Aorta (tissue), 5 donors: ENCODE results near the gene SPIN2B. TPM values are rescaled to one million over a fixed set of nuclear protein-coding genes. Genes with fewer than 3 reads are reported as not detected.
A peak's percentile ranks its signal among the peaks of the same experiment; 100 is the strongest.
"Not testable (repeated sequence)": the region's sequence is repeated elsewhere in the genome, so short reads cannot be mapped to it uniquely, and the experiment has no call there.

ENCODE experiments used
- ATAC-seq: fragments of 200-7000 bp; cut with Tn5 transposase; one replicate; pipeline ENCODE4 v1.9.1; 2022; ENCODE audit warnings: moderate library complexity; ENCODE audit not compliant: low FRiP score
- DNase-seq, 2 donors: peaks; one replicate each; pipeline ENCODE4 v3.0.0-alpha.2; 2020
- H3K27ac ChIP-seq, 2 donors: one replicate each; pipeline ENCODE4 v1.5.1; 2013; ENCODE audit warnings: low read length in 2 of 2, mild to moderate bottlenecking in 2 of 2, moderate library complexity in 2 of 2, control low read depth in 1 of 2, inconsistent platforms in 1 of 2, low read depth in 1 of 2
- H3K27me3 ChIP-seq, 2 donors: one replicate each; pipeline ENCODE4 v1.6.1; 2013; ENCODE audit warnings: control low read depth in 1 of 2, low read length in 1 of 2, mild to moderate bottlenecking in 1 of 2, moderate library complexity in 1 of 2; ENCODE audit not compliant: insufficient read depth in 2 of 2, control insufficient read depth in 1 of 2
- H3K36me3 ChIP-seq, 2 donors: one replicate each; pipeline ENCODE4 v1.6.1; 2013; ENCODE audit warnings: control low read depth in 1 of 2, low read length in 1 of 2, mild to moderate bottlenecking in 1 of 2; ENCODE audit not compliant: insufficient read depth in 2 of 2, control insufficient read depth in 1 of 2
- H3K4me1 ChIP-seq, 2 donors: one replicate each; pipeline ENCODE4 v1.6.1; 2013; ENCODE audit warnings: low read length in 2 of 2, control low read depth in 1 of 2, mild to moderate bottlenecking in 1 of 2, moderate library complexity in 1 of 2; ENCODE audit not compliant: insufficient read depth in 2 of 2, control insufficient read depth in 1 of 2
- H3K4me3 ChIP-seq, 2 donors: one replicate each; pipeline ENCODE4 v1.5.1; 2013; ENCODE audit warnings: low read length in 2 of 2, control low read depth in 1 of 2, mild to moderate bottlenecking in 1 of 2
- H3K9me3 ChIP-seq: one replicate; pipeline ENCODE4 v1.6.1; 2013; ENCODE audit warnings: mild to moderate bottlenecking, low read length; ENCODE audit not compliant: control insufficient read depth
- WGBS, 2 donors: extraction: QIAGEN DNeasy Blood & Tissue Kit; methylation state at CpG; one replicate each; pipeline ENCODE4 v1.1.7; 2013; 5-methylcytosine and 5-hydroxymethylcytosine counted together
- intact Hi-C, 2 donors: fragments of 100-400 bp; cut with DNase I; formaldehyde crosslinking; loops; one replicate each; pipeline versions ENCODE4 v1.14.2 to v1.15.0; 2022
- polyA plus RNA-seq, 2 donors: library from polyadenylated mRNA; stranded (reverse); fragments of 200-250 nt; gene quantifications; one replicate each; pipeline ENCODE4 v1.2.3, GENCODE V29; 2013
- total RNA-seq, 2 donors: library from RNA; stranded (reverse); fragmentation: NEBNext Ultra II Directional; extraction: Animal tissue kit (Norgen Biotek cat#: 25700); gene quantifications; one replicate each; pipeline ENCODE4 v1.2.1, GENCODE V29; 2021
- donor health status: healthy with polysubstance abuse.
- donor health status: Bipolar disorder and iron deficiency.
- donor health status: DM: no; HTN: no; CAD: no.
- donor health status: DM: no; HTN: no; CAD: no.
- donor health status: DM: yes; HTN: yes; CAD: no.

Gene SPIN2B
- total and polyA plus RNA-seq, 4 donors = 6.6 to 16.2 (median 11.6) TPM

DNA sequence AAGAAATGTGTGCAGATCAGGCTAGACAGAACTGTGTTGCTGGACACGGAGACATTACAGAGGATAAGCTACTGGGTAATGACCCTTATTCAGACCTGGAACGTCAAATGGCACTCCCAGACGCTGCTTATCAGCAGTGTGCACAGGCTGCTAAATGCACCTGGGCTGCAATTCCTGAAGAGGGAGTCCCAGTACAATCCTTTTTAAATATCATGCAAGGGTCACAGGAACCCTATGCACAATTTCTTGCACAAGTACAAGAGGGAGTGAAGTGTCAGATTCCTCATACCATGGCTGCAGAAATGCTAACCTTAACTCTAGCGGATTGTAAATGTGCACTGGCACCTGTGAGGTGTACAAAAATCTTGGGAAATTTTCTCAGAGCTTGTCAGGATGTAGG is 16.9 kb downstream of the SPIN2B start:
- WGBS, 2 donors = 68 to 73% methylated on average over 4 of the region's 4 CpGs

GRCh38 chrX:57103489-57103888 is 17.9 kb downstream of the SPIN2B start:
- Histone ChIP-seq H3K9me3 (no peaks in the 10 kb centered on the region), H3K27me3 (no peaks in the 10 kb centered on the region), H3K27ac (no peak overlapping the region), H3K36me3 (no peaks in the 10 kb centered on the region), H3K4me1 (no peaks in the 10 kb centered on the region), H3K4me3 (no peak overlapping the region)
- intact Hi-C loops = no loop called here
- 80 to 87% methylated on average over 3 of the region's 3 CpGs for WGBS, 2 donors
- DNase-seq (no peak), ATAC-seq (no peak)

More for the DNA sequence above, 16.9 kb downstream of the SPIN2B start:
- intact Hi-C loops = no loop called here
- no peaks in the 10 kb centered on the region for H3K4me1 ChIP-seq
- ATAC-seq = no peak
- H3K36me3 ChIP-seq = no peaks in the 10 kb centered on the region
- no peak overlapping the region for H3K4me3 ChIP-seq
- no peak for DNase-seq
- no peaks in the 10 kb centered on the region for H3K27me3 ChIP-seq
- H3K27ac ChIP-seq = no peak overlapping the region
- no peaks in the 10 kb centered on the region for H3K9me3 ChIP-seq

GRCh38 chrX:57102918-57103317 is 18.4 kb downstream of the SPIN2B start:
- H3K4me1 ChIP-seq, H3K9me3 ChIP-seq, H3K4me3 ChIP-seq, DNase-seq, H3K27me3 ChIP-seq, intact Hi-C loops, ATAC-seq, H3K27ac ChIP-seq, H3K36me3 ChIP-seq: not testable (repeated sequence)
- whole genome bisulfite sequencing, 2 donors = 71 to 83% methylated on average over 6 of the region's 6 CpGs

GRCh38 chrX:57083143-57083542 is 38.2 kb downstream of the SPIN2B start:
- no peak for ATAC-seq
- intact Hi-C loops = no loop called here
- 64 to 97% methylated on average over 7 of the region's 7 CpGs for WGBS, 2 donors
- peaks cover 10% of the 10 kb centered on the region for H3K9me3 ChIP-seq
- peak in 1 of 2 donors; percentile 64 for DNase-seq
- H3K27me3 ChIP-seq = no peaks in the 10 kb centered on the region
- no peak overlapping the region for H3K27ac ChIP-seq
- peaks cover 0 to 6% of the 10 kb centered on the region in 2 donors for H3K36me3 ChIP-seq
- H3K4me3 ChIP-seq = no peak overlapping the region
- H3K4me1 ChIP-seq = no peaks in the 10 kb centered on the region

DNA sequence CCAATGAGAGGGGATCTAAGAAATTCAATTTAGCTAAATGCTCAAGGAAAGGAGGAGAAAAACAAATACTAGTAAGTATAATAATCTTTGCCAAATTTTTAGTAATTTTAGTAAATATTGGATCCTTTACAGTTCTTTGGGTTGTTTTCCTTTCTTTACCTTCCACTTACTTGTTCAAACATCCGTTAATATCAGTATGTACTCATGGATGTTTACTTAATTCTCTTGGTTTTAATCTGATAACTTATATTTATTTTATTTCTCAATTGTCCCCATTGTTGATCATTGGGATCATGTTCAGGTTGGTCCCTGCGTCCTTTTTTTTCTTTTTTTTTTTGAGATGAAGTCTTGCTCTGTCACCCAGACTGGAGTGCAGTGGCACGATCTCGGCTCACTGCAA is 46.9 kb downstream of the SPIN2B start:
- WGBS, 2 donors = 74 to 79% methylated on average over 4 of the region's 4 CpGs
- Histone ChIP-seq H3K9me3 (no peaks in the 10 kb centered on the region), H3K4me3 (no peak overlapping the region), H3K27me3 (no peaks in the 10 kb centered on the region), H3K27ac (no peak overlapping the region), H3K4me1 (no peaks in the 10 kb centered on the region), H3K36me3 (no peaks in the 10 kb centered on the region)
- no peak for ATAC-seq
- intact Hi-C loops = no loop called here
- DNase-seq = no peak

DNA sequence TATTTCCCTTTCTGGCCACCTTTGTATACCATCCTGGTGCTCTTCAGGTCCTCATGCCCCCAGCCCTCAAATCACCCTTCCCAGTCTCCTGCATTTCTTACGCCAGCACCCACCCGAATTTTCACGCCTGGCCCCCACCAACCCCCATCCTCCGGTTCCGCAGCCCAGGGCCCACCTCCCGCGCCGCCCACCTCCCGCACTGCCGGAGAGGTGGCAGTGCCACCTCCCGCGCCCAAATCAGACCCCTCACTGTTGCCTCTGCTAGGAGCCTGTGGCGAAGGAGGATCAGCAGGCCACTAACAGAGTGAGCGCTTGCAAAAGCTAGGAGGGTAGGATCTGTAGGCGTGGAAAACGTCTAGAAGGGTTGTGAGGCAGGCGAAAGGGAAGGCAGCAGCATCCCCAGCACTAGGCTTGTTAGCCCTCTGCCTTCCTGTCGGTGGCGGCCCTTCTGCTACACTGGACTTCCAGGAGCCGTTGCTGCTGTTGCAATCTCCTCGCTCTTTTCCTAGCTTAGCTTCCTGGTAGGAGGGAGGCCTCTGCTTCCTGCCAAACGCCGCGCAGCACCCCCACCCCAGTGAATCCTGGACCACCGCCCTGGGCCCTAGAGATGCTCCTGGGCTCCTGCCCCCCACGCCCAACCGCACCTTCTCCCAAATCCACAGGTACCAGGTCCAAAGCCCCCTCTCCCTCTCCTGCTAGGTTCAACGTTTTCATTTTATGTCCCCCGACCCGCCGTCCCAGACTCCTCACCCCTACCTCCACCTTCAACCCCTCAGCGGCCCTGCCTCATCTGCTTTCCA is 51.0 kb downstream of the SPIN2B start:
- intact Hi-C loops = no loop called here
- ATAC-seq = no peak
- DNase-seq = peak in 1 of 2 donors; percentile 59
- no peaks in the 10 kb centered on the region for H3K9me3 ChIP-seq
- no peaks in the 10 kb centered on the region for H3K27me3 ChIP-seq
- no peaks in the 10 kb centered on the region for H3K36me3 ChIP-seq
- H3K27ac ChIP-seq = no peak overlapping the region
- H3K4me3 ChIP-seq = no peak overlapping the region
- WGBS, 2 donors = 66 to 71% methylated on average over 32 of the region's 32 CpGs
- no peaks in the 10 kb centered on the region for H3K4me1 ChIP-seq

Other genes with a start within 250 kb of the SPIN2B start
- 10 to 100 TPM in 1 of 2 donors, 1 to 10 TPM in 1; 7.4 to 18.3 TPM for gene SPIN3, start 126.0 kb downstream of the SPIN2B start, total RNA-seq
- gene SPIN3, start 126.0 kb downstream of the SPIN2B start, polyA plus RNA-seq = 10 to 100 TPM in 1 of 2 donors, 1 to 10 TPM in 1; 9.5 to 10.5 TPM
- 1 to 10 TPM; 1.5 to 2.4 TPM for gene SPIN2A, start 15.8 kb upstream of the SPIN2B start, total RNA-seq
- 1 to 10 TPM in 1 of 2 donors, not detected in 1; 1.2 TPM for gene SPIN2A, start 15.8 kb upstream of the SPIN2B start, polyA plus RNA-seq
- gene FAAH2, start 165.2 kb upstream of the SPIN2B start, total RNA-seq = 1 to 10 TPM in 1 of 2 donors, under 1 TPM in 1; 0.52 to 1.7 TPM
- gene FAAH2, start 165.2 kb upstream of the SPIN2B start, polyA plus RNA-seq = not detected